ENCODE results near the gene APOBEC3C.
A peak's percentile ranks its signal among the peaks of the same experiment; 100 is the strongest.
"Not testable (repeated sequence)": the region's sequence is repeated elsewhere in the genome, so short reads cannot be mapped to it uniquely, and the experiment has no call there.

The APOBEC3C gene

DNA sequence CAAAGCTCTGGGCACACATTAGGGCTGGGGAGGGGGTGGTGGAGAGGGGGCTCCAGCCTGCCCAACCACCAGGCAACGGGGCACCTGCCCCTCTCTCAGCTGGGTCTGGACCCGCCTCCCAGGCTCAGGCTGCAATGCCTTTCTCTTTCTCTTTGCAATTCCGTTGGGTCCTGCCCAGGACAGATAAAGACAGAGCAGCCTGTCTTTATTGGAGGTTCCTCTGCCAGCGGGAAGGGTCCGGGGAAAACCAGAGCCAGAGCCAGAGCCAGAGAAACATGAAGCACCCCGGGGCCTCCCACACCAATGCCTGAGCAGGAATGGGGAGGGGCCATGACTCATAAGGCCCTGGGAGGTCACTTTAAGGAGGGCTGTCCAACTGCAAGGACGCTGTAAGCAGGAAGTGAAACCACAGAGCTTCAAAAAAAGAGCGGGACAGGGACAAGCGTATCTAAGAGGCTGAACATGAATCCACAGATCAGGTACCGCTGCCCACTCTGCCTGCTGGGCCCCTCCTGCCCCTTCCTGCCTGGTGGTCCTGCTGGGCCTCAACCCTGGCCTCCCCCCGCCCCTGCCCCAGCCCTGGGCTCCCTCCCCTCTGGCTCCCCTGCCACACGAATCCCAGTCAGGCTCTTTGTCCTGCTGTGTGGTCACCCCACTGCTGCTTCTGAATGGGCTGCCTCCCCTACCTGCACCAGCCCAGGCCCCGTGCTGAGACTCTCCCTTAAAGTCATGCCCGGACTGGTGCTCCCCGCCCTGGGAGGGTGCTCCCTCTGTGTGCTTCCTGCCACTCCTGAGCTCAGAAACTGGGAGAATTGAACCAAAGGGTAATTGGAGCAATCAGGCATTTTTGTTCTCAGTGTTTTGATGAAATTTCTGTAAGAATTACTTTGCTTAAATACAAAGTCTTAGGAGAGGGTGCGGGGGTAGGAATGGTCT is 31.8 kb upstream of the APOBEC3C start, which contains the start of gene APOBEC3B:
TSS of gene APOBEC3B (plus strand) at position 356 of the 936 bp plus-strand sequence. CDS start at position 463, 107 bp downstream.
- peak; percentile 76 for DNase-seq (ENCODE audit: low spot score)

DNA sequence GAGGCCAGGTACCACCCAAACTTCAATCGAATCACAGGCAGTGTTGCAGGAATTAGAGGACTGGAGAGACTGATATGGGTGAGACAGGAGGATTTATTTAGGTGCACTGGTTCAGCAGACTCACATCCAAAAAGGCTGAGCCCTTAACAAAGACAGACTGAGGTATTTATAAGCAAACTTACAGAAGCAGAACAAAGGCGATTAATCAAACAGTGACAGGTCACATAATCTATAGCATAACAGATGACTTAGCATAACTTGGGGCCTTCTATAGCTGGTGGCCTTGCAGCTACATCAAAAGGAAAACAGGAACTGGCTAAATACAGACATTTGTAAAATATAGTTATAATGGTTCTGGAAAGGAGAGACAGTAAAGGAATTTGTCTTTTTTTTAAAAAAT is 29.8 kb upstream of the APOBEC3C start:
- no peak for DNase-seq (ENCODE audit: low spot score)

DNA sequence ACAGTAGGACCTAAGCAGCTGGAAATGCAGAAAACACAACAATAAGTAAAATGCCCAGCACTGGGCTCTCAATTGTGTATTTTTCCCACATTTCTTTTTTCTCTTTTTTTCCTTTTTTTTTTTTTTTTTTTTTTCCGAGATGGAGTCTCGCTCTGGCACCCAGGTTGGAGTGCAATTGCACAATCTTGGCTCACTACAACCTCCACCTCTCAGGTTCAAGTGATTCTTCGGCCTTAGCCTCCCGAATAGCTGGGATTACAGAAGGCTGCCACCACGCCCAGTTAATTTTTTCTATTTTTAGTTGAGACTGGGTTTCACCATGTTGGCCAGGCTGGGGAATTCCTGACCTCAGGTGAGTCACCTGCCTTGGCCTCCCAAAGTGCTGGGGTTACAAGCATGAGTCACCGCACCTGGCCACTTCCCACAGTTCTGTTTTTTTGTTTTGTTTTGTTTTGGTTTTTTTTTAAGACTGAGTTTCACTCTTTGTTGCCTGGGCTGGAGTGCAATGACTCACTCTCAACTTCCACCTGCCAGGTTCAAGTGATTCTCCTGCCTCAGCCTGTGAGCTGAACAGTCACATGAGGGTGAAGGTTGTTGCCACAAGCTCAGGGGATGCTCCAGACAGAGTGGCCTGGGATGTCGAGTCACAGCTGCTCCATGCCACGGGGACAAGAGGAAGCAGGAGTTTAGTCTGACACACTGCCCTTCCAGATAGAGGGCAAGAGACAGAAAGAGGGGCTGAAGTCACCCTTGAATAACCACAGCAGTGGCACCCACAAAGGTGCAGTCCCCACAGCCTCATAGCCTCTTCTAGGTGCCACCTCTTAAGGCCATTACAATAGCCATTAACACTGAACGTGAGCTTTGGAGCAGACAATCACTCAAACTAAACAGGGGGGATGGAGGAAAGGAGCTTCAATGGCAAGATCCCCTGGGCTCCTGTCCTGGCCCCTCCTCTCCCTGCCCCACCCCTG is 29.0 kb upstream of the APOBEC3C start:
- DNase-seq (ENCODE audit: low spot score): peak; percentile 35

DNA sequence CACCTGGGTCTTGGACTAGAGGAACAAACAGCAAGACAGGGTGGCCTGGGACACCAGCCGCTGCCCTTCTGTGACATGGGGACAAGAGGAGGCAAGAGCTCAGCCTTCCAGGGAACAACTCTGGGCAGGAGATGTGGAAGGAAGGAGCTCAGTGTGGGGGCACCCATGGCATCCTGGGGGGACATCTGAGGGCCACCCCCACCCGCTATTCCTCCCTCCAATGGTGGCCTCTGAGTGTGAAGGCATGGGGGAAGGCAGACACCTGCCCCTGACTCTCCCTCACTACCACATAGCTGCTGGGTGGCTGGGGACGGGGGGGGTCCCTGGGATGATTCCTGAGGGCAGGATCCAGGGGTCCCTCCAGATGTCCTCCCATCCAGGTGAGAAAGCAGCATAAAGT is 27.4 kb upstream of the APOBEC3C start:
- no peak for DNase-seq (ENCODE audit: low spot score)

DNA sequence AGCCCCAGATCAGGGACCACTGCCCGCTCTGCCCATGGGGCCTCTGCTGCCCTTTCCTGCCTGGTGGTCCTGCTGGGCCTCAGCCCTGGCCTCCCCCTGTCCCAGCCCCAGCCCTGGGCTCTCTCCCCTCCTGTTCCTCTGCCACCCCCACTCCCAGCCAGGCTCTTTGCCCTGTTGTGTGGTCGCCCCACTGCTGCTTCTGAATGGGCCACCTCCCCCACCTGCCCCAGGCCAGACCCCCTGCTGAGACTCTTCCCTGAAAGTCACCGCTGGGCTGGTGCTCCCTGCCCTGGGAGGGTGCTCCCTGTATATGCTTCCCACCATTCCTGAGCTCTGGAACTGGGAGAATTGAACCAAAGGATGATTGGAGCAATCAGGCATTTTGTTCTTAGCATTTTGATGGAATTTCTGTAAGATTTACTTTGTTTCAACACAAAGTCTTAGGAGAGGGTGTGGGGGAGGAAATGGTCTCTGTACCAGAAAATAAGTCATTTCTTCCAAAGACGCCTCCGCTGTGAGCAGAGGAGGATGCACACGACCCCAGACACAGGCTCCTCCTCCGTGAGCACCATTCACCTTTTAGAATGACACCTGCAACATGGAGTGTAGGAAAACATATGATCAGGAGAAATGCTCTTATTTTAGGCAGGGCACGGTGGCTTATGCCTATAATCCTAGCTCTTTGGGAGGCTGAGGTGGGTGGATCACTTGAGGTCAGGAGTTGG is 26.7 kb upstream of the APOBEC3C start:
- no peak for DNase-seq (ENCODE audit: low spot score)

DNA sequence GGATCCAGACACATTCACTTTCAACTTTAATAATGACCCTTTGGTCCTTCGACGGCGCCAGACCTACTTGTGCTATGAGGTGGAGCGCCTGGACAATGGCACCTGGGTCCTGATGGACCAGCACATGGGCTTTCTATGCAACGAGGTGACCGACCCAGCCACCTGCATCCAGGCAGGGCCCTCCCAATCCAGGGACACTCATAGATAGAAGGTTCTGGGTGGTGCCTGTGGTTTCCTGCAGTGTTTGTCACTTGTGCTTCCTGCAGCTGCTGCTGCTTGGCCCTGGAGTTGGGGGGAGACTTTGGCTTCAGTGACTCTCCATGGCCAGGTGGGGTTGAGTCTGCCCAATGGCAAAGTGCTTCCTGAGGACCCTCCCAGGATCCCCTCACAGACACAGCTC is 24.6 kb upstream of the APOBEC3C start:
- no peak for DNase-seq (ENCODE audit: low spot score)

DNA sequence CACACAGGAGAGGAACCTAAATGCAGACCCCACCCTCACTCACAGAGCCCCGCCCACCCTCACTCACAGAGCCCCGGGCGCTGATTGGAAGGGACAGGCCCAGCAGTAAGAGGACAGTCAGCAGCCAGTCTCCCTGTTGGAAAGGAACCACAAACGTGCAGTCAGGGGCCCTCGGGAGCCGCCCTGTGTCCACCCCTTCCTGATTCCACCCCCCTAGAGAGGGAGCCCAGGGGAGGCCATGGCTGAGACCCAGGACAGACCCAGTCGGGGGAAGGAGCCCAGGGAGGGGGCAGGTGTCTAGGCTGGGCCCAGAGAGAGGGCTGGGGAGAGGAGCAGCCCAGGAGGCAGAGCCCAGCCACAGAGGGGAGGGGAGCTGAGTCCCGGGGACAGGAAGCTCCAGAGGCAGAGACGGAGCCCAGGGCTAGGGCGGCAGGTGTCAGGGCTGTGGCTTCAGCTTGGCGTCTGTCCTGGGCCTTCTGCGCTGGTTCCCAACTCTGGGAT is 21.1 kb upstream of the APOBEC3C start:
- not testable (repeated sequence) for DNase-seq (ENCODE audit: low spot score)

DNA sequence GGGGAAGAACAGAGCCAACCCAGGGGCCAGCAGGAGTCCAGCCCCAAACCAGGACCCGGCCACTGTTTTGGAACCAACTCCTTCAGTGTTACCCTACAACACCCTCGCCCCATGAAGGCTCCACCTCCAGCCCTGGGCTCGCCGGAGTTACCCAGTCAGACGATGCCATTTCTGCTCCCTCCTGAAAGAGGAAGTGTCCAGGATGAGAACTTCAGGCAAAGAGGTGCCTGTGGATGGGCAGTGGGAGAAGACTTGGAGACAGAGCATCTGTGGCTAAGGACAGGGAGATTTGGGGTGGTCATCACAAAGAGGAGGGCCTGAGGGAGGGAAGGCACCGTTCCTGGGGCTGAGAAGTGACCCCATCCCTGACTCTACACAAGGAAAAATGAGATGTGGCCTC is 18.0 kb upstream of the APOBEC3C start:
- no peak for DNase-seq (ENCODE audit: low spot score)

DNA sequence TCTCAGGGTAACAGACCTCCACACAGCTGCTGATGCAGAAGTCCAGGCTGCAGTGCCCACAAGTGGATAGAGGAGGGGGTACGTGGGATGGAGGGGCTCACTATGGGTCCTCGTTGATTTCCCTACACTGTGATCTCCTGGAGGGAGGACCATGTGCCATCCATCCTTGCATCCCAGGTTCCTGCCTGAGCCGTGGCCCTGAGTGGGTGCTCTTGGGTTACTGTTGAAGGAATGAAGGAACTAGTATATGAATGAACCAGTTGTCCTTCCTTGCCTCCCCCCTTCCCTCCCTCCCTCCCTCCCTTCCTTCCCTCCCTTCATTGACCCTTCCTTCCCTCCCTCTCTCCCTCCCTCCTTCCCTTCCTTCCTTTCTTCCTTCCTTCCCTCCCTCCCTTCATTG is 16.5 kb upstream of the APOBEC3C start:
- no peak for DNase-seq (ENCODE audit: low spot score)

DNA sequence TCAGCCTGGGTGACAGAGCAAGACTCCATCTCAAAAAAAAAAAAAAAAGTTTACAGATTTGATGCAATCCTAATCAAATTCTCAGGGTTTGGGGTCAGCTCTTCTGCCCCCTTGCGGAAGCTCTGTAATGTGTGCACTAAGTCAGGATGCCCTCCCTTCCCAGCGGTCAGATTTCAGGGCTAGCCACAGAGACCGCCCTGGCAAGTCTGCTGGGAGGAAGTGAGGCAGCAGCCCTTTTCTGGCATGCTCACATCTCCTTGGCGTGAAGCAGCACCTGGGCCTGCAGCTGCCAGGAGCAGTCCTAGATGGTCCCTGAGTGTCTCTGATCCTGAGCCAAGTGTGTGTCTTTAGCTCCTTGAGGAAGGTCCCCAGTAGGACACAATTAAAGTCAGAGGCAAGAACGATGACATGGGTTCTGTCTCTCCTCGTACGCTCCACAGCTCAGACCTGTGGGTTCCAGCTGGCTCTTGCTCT is 10.9 kb upstream of the APOBEC3C start:
- peak; percentile 80 for DNase-seq (ENCODE audit: low spot score)

DNA sequence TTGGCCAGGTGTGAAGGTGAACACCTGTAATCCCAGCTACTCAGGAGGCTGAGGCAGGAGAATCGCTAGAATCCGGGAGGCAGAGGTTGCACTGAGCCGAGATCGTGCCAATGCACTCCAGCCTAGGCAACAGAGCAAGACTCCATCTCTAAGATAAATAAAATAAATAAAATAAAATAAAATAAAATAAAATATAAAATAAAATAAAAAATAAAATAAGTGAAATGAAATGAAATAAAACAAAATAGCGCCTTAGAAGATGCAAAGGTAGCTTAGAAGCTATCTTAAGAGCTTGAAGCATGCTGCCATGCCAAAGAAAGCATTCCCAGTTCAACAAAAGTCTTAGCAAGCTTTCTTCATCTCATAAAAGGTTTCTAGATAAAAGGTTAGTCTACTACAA is 6.9 kb upstream of the APOBEC3C start:
- no peak for DNase-seq (ENCODE audit: low spot score)

DNA sequence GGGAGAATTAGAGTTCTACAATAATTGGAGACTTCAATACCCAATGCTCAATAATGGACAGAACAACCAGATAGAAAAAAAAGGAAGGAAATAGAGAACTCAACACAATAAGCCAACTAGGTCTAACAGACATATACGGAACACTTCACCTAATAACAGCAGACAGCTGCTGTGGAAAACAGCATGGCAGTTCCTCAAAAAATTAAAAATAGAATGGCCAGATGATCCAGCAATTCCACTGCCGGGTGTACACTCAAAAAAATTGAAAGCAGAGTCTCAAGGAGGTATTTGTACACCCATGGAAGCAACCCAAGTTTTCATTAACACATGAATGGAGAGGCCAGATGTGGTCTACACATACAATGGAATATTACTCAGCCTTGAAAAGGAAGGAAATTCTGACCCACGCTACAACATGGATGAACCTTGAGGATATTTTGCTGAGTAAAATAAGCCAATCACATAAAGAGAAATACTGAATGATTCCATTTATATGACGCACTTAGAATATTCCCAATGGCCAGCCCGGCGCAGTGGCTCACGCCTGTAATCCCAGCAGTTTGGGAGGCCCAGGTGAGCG is 5.7 kb upstream of the APOBEC3C start:
- not testable (repeated sequence) for DNase-seq (ENCODE audit: low spot score)

DNA sequence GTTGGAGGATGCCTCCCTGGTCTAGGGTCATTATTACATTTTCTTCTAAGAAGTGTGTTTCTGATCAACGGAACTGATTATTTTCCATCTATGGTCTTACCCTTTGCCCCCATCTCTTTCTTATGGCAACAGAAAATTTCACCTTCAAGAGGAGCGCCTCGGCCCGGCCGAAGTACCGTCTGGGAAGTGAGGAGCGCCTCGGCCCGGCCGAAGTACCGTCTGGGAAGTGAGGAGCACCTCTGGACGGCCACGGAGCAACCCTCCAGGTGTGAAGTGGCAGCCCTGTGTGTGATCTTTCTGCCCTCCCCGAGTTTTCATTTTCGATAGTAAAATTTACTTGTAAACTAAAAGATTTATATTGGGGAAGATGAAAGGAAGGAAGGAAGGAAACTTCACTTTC is 3.1 kb upstream of the APOBEC3C start:
- no peak for DNase-seq (ENCODE audit: low spot score)

DNA sequence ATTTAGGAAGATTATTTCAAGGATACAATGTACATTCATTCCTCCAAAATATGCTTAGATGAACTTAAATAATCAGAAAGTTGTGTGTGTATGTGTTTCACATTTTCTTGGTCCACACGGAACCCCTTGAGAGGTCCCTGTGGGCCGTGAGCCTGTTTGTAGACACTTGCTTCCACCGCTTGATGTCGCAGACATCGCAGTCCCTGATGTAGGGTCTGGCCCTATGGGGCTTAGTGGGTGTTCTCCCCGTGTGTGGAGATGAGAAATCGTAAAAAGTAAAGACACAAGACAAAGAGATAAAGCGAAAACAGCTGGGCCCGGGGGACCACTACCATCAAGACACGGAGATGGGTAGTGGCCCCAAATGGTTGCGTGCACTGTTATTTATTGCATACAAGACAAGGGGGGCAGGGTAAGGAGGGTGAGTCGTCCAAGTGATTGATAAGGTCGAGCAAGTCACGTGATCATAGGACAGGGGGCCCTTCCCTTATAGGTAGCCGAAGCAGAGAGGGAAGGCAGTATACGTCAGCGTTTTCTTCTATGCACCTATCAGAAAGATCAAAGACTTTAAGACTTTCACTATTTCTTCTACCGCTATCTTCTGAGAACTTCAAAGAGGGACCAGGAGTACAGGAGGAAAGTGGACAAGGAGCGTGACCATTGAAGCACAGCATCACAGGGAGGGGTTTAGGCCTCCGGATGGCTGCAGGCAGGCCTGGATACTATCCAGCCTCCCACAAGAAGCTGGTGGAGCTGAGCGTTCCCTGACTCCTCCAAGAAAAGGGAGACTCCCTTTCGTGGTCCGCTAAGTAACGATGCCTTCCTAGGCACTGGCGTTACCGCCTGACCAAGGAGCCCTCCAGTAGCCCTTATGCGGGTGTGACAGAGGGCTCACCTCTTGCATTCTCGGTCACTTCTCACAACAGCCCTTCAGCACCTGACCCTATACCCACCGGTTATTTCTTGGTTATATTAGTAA is 1.2 kb upstream of the APOBEC3C start:
- no peak for DNase-seq (ENCODE audit: low spot score)

DNA sequence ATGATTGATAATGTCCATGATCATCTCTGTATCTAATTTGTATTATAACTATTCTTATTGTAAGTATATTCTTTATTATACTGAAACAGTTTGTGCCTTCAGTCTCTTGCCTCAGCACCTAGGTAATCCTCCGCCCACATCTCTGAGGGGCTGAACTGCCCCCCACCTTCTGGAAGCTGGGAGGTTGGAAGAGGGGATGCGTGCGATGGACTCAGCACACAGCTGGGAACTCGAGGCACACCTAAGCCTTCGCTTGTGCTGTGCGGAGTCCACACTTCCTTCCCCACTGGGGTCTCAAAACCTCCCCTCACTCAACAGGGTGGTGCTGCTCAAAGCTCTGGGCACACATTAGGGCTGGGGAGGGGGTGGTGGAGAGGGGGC is 506 bp upstream of the APOBEC3C start:
- DNase-seq (ENCODE audit: low spot score): not testable (repeated sequence)

DNA sequence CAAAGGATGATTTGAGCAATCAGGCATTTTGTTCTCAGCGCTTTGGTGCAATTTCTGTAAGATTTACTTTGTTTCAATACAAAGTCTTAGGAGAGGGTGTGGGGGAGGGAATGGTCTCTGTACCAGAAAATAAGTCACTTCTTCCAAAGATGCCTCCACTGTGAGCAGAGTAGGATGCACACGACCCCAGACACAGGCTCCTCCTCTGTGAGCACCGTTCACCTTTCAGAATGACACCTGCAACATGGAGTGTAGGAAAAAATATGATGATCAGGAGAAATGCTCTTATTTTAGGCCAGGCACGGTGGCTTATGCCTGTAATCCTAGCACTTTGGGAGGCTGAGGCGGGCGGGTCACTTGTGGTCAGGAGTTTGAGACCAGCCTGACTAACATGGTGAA is 665 bp downstream of the APOBEC3C start:
- DNase-seq (ENCODE audit: low spot score): not testable (repeated sequence)

DNA sequence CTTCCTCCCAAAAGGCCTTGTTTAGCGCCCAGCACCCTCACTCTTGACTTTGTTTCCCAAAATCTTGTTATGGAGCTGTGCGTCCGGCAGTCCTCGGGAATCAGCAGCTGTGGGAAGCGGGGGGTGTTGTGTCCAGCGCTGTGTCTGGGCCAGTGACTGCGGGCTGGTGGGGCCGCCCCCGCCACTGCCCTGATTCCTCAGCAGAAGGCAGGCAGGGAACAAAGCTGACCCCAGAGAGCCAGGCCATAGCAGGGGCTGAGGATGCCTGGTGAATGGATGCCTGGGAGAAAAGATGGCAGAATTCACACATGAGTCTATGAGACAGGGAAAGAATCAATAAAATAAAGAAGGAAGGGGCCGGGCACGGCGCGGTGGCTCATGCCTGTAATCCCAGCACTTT is 2.5 kb downstream of the APOBEC3C start:
- no peak for DNase-seq (ENCODE audit: low spot score)

DNA sequence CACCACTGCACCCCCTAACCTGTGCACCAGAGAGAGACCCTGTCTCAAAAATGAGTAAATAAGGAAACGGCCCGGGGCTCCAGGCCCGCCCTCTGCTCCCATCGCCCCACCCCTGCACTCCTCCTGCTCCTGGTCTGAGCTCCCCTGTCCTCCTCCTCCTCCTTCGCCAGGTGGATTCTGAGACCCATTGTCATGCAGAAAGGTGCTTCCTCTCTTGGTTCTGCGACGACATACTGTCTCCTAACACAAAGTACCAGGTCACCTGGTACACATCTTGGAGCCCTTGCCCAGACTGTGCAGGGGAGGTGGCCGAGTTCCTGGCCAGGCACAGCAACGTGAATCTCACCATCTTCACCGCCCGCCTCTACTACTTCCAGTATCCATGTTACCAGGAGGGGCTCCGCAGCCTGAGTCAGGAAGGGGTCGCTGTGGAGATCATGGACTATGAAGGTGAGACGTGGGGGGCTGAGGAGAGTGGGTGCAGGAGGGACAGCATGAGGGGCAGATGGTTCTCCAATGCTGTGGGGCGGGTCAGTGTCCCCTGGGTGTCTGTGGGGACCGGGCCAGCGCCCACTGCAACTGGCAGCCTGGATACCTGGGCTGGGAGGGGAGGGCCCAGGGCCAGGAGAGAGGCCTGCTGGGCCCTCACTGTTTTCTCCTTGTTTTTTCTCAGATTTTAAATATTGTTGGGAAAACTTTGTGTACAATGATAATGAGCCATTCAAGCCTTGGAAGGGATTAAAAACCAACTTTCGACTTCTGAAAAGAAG is 3.7 kb downstream of the APOBEC3C start:
- DNase-seq (ENCODE audit: low spot score): no peak

DNA sequence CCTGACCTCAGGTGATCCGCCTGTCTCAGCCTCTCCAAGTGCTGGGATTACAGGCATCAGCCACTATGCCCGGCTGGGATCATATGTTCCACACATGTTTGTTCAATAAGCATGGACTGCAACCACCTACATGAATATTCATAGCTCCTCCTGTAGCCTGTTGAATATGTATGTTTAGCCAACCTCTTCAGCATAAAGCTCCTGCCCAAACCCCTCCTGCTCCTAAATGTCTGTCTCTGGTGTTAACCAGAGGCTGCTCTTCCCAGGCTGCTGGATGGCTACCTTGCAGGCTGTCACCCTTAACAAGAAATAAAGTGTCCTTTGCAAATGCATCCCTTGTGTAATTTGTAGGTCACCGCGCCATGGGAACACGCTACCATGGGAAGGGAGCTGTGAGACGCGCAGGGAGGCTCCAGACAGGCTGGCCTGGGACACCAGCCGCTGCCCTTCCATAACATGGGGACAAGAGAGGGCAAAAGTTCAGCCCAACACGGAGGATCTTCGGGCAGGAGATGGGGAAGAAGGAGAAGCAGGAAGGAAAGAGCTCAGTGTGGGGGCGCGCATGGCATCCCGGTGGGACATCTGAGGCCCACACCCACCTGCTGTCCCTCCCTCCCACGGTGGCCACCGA is 6.1 kb downstream of the APOBEC3C start:
- not testable (repeated sequence) for DNase-seq (ENCODE audit: low spot score)

All from germinal center (tissue), 1 donor.